MM.1S (cell line): ENCODE results near the gene ASIC4.

Experiments
- DNase-seq: peaks from one replicate; pipeline ENCODE4 v3.0.0-alpha.2; 2015
- H2AFZ ChIP-seq: fragments of 300-600 bp; sonication (generic); 2 replicates; pipeline ENCODE4 v1.6.0; 2016; ENCODE audit warnings: antibody characterized with exemption, low read length
- H3F3A ChIP-seq: fragments of 300-600 bp; sonication (generic); 2 replicates; pipeline ENCODE4 v1.6.1; 2016; ENCODE audit warnings: mild to moderate bottlenecking, antibody characterized with exemption, low read length, moderate library complexity, mixed read lengths; ENCODE audit not compliant: insufficient read depth
- H3K27ac ChIP-seq: fragments of 300-600 bp; sonication (generic); 2 replicates; pipeline ENCODE4 v1.5.1; 2016; ENCODE audit warnings: mild to moderate bottlenecking, low read length
- H3K27me3 ChIP-seq: fragments of 300-600 bp; sonication (generic); replicated peaks from 2 replicates; pipeline ENCODE4 v1.6.0; 2016; ENCODE audit warnings: low read length; ENCODE audit not compliant: insufficient read depth
- H3K36me3 ChIP-seq: fragments of 300-600 bp; sonication (generic); replicated peaks from 2 replicates; pipeline ENCODE4 v1.6.1; 2016; ENCODE audit warnings: mild to moderate bottlenecking, low read length, mixed read lengths; ENCODE audit not compliant: insufficient read depth
- H3K4me1 ChIP-seq: fragments of 300-600 bp; sonication (generic); 2 replicates; pipeline ENCODE4 v1.6.1; 2016; ENCODE audit warnings: low read length, mixed read lengths
- H3K4me2 ChIP-seq: fragments of 300-600 bp; sonication (generic); 2 replicates; pipeline ENCODE4 v1.6.0; 2016; ENCODE audit warnings: low read depth, low read length
- H3K4me3 ChIP-seq: fragments of 300-600 bp; sonication (generic); 2 replicates; pipeline ENCODE4 v1.5.1; 2016; ENCODE audit warnings: low read length, mixed read lengths
- H3K79me2 ChIP-seq: fragments of 300-600 bp; sonication (generic); 2 replicates; pipeline ENCODE4 v1.6.1; 2016; ENCODE audit warnings: mixed run types, low read length, mixed read lengths
- H3K9ac ChIP-seq: fragments of 300-600 bp; sonication (generic); 2 replicates; pipeline ENCODE4 v1.6.1; 2016; ENCODE audit warnings: low read length, mixed read lengths
- H3K9me2 ChIP-seq: fragments of 300-600 bp; sonication (generic); replicated peaks from 2 replicates; pipeline ENCODE4 v1.6.1; 2016; ENCODE audit warnings: mild to moderate bottlenecking, low read length, mixed read lengths; ENCODE audit not compliant: insufficient read depth
- H3K9me3 ChIP-seq: fragments of 300-600 bp; sonication (generic); replicated peaks from 2 replicates; pipeline ENCODE4 v1.6.1; 2016; ENCODE audit warnings: mild to moderate bottlenecking, low read length, mixed read lengths; ENCODE audit not compliant: insufficient read depth
- H4K20me1 ChIP-seq: fragments of 300-600 bp; sonication (generic); 2 replicates; pipeline ENCODE4 v1.6.1; 2016; ENCODE audit warnings: mild to moderate bottlenecking, low read length, moderate library complexity, mixed read lengths; ENCODE audit not compliant: insufficient read depth
- CTCF ChIP-seq: fragments of 300-600 bp; sonication (generic); IDR thresholded peaks from 2 replicates; pipeline ENCODE4 v1.5.1; 2016; ENCODE audit warnings: antibody characterized with exemption, low read length, mixed read lengths
- EZH2 ChIP-seq: fragments of 300-600 bp; sonication (generic); optimal IDR thresholded peaks from 2 replicates; pipeline ENCODE3; 2017; ENCODE audit warnings: low read depth, mild to moderate bottlenecking, antibody characterized with exemption, low read length, mixed read lengths
- EZH2phosphoT487 ChIP-seq: fragments of 300-600 bp; sonication (generic); IDR thresholded peaks from 2 replicates; pipeline ENCODE4 v1.6.1; 2018; ENCODE audit warnings: antibody characterized with exemption, low read length

Gene ASIC4

GRCh38 chr2:219473511-219473910 is 40.8 kb upstream of the ASIC4 start:
- Histone ChIP-seq H3K36me3 (no peaks in the 10 kb centered on the region), H3K4me1 (no peaks in the 10 kb centered on the region), H3K4me2 (no peak overlapping the region), H4K20me1 (no peaks in the 10 kb centered on the region), H2AFZ (no peak overlapping the region), H3K79me2 (no peaks in the 10 kb centered on the region), H3K27ac (no peak overlapping the region), H3K4me3 (no peak overlapping the region), H3F3A (no peaks in the 10 kb centered on the region), H3K9me3 (no peaks in the 10 kb centered on the region), H3K9ac (no peak overlapping the region), H3K9me2 (no peaks in the 10 kb centered on the region), H3K27me3 (peaks cover 88% of the 10 kb centered on the region)
- DNase-seq: no peak
- TF ChIP-seq EZH2phosphoT487: no peak
- no peak for TF ChIP-seq EZH2
- no peak for TF ChIP-seq CTCF

- Histone ChIP-seq H3K79me2 (no peaks in the 10 kb centered on the region), H3F3A (no peaks in the 10 kb centered on the region), H3K9ac (no peak overlapping the region), H3K9me3 (no peaks in the 10 kb centered on the region), H3K4me3 (no peak overlapping the region), H3K27ac (no peak overlapping the region), H3K9me2 (no peaks in the 10 kb centered on the region), H3K4me2 (no peak overlapping the region), H2AFZ (no peak overlapping the region), H4K20me1 (no peaks in the 10 kb centered on the region), H3K36me3 (no peaks in the 10 kb centered on the region), H3K27me3 (peaks cover 88% of the 10 kb centered on the region), H3K4me1 (no peaks in the 10 kb centered on the region)
- TF ChIP-seq EZH2: no peak
- TF ChIP-seq EZH2phosphoT487: no peak
- TF ChIP-seq CTCF: no peak
- no peak for DNase-seq
These were observed 39.8 kb upstream of the ASIC4 start for GRCh38 chr2:219474285-219475060.

- H3K27me3 ChIP-seq: peaks cover 88% of the 10 kb centered on the region
- no peak for TF ChIP-seq EZH2
- no peak for TF ChIP-seq EZH2phosphoT487
- TF ChIP-seq CTCF: no peak
- no peak overlapping the region for H3K4me2 ChIP-seq
- no peak for DNase-seq
- H3K36me3 ChIP-seq: no peaks in the 10 kb centered on the region
- no peaks in the 10 kb centered on the region for H3F3A ChIP-seq
- no peak overlapping the region for H3K4me3 ChIP-seq
- H3K9ac ChIP-seq: no peak overlapping the region
- no peaks in the 10 kb centered on the region for H3K4me1 ChIP-seq
- H3K9me3 ChIP-seq: no peaks in the 10 kb centered on the region
- no peaks in the 10 kb centered on the region for H3K9me2 ChIP-seq
- H4K20me1 ChIP-seq: no peaks in the 10 kb centered on the region
- no peak overlapping the region for H3K27ac ChIP-seq
- H3K79me2 ChIP-seq: no peaks in the 10 kb centered on the region
- H2AFZ ChIP-seq: no peak overlapping the region
These were observed 39.0 kb upstream of the ASIC4 start for GRCh38 chr2:219475278-219475677.
